ENCODE measurements around the gene HIPK3. TPM values are rescaled to one million over a fixed set of nuclear protein-coding genes. Genes with fewer than 3 reads are reported as not detected.

Gene HIPK3
- total and polyA plus RNA-seq, 9 of the 15 experiments (the other 6 are each of a cell fraction or from before 2014, with no cell fraction given), result 2.3 to 19.6 (median 7.5) TPM

DNA sequence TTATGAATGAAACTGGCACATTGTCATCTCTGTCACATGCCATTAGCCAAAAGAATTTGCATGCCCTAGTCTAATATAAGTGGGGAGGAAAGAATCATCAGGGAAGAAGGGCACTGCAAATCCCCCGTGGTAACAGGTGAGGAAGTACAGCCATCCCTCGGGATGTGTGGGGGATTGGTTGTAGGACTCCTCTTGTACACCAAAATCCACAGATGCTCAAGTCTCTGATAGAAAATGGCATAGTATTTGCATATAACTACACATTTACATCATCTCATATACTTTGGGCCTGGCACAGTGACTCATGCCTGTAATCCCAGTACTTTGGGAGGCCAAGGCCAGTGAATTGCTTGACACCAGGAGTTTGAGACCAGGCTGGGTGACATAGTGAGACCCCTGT is 109.7 kb downstream of the HIPK3 start:
- Histone ChIP-seq H4K20me1 (replicated peaks; ENCODE audit: control insufficient read depth, insufficient read depth, low read length) (no peaks in the 10 kb centered on the region), H3K4me2 (ENCODE audit: insufficient read depth, low read length) (no peak overlapping the region), H3K27ac (ENCODE audit: extremely low read depth, low read depth, low read length) (no peak overlapping the region), H3K9ac (ENCODE audit: insufficient read depth in 1 of 2, low read depth in 2 of 2, low read length in 2 of 2) (no peak overlapping the region), H3K9me3 (replicated peaks; ENCODE audit: control insufficient read depth, insufficient read depth, low read depth, low read length) (no peaks in the 10 kb centered on the region), H2AFZ (ENCODE audit: low read depth, low read length) (no peak overlapping the region), H3K36me3 (ENCODE audit: control insufficient read depth, insufficient read depth, low read length) (no peaks in the 10 kb centered on the region), H3K4me3 (no peak overlapping the region), H3K27me3 (ENCODE audit: control insufficient read depth in 2 of 2, insufficient read depth in 2 of 2, low read length in 2 of 2) (no peaks in the 10 kb centered on the region; a peak in 5 of 5 replicates), H3K9me1 (ENCODE audit: control insufficient read depth, insufficient read depth, low read length) (no peaks in the 10 kb centered on the region), H3K4me1 (replicated peaks in 1 of 2; ENCODE audit: control insufficient read depth in 2 of 2, insufficient read depth in 2 of 2, low read length in 2 of 2) (no peaks in the 10 kb centered on the region; a peak in 1 of 5 replicates), H3K79me2 (ENCODE audit: control insufficient read depth, insufficient read depth, low read length) (no peaks in the 10 kb centered on the region)
- intact Hi-C loops (cut with micrococcal nuclease), result no loop called here
- in situ Hi-C loops (cut with MboI), result loop anchor here (10.0 kb wide), 1 partner anchor 458 kb away; no protein-coding TSS in a partner anchor
- ChIA-PET POLR2A (interaction anchor here (0.6 kb wide), 1 partner anchor 15 kb away, joined by 3 read pairs; no protein-coding TSS in a partner anchor), CTCF (ENCODE audit: low intra/inter-chr PET ratio) (no interaction called here)
- TF ChIP-seq TAF9B (IDR thresholded peaks at IDR 0.05; ENCODE audit: partially characterized antibody), result no peak
- no peak for TF ChIP-seq NFE2 (IDR thresholded peaks at IDR 0.05; ENCODE audit: low read depth)
- TF ChIP-seq RBM22 (IDR thresholded peaks at IDR 0.05; ENCODE audit: low read depth, low read length, poor library complexity, severe bottlenecking), result no peak
- TF ChIP-seq BACH1 (tag; IDR thresholded peaks at IDR 0.05), result no peak
- TF ChIP-seq BRD4 (IDR thresholded peaks at IDR 0.05), result no peak
- no peak for TF ChIP-seq CC2D1A (IDR thresholded peaks at IDR 0.05)
- no peak for TF ChIP-seq ESRRB (CRISPR knock-in tag; IDR thresholded peaks at IDR 0.05; ENCODE audit: borderline replicate concordance)
- no peak for TF ChIP-seq CBX2 (IDR thresholded peaks at IDR 0.05; ENCODE audit: insufficient read depth, low read length, poor library complexity, severe bottlenecking)
- TF ChIP-seq ZNF224 (CRISPR knock-in tag; IDR thresholded peaks at IDR 0.05), result no peak
- TF ChIP-seq ZNF134 (CRISPR knock-in tag; conservative IDR thresholded peaks at IDR 0.05), result no peak
- TF ChIP-seq, protein P1, sequence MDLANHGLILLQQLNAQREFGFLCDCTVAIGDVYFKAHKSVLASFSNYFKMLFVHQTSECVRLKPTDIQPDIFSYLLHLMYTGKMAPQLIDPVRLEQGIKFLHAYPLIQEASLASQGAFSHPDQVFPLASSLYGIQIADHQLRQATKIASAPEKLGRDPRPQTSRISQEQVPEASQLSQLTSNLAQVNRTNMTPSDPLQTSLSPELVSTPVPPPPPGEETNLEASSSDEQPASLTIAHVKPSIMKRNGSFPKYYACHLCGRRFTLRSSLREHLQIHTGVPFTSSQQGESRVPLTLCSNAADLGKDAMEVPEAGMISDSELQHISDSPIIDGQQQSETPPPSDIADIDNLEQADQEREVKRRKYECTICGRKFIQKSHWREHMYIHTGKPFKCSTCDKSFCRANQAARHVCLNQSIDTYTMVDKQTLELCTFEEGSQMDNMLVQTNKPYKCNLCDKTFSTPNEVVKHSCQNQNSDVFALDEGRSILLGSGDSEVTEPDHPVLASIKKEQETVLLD (IDR thresholded peaks at IDR 0.05), result no peak
- no peak for TF ChIP-seq HNRNPLL (IDR thresholded peaks at IDR 0.05; ENCODE audit: low read depth, low read length, poor library complexity, severe bottlenecking)
- TF ChIP-seq SIN3B (IDR thresholded peaks at IDR 0.05; ENCODE audit: low read depth), result no peak
- TF ChIP-seq, protein P2, sequence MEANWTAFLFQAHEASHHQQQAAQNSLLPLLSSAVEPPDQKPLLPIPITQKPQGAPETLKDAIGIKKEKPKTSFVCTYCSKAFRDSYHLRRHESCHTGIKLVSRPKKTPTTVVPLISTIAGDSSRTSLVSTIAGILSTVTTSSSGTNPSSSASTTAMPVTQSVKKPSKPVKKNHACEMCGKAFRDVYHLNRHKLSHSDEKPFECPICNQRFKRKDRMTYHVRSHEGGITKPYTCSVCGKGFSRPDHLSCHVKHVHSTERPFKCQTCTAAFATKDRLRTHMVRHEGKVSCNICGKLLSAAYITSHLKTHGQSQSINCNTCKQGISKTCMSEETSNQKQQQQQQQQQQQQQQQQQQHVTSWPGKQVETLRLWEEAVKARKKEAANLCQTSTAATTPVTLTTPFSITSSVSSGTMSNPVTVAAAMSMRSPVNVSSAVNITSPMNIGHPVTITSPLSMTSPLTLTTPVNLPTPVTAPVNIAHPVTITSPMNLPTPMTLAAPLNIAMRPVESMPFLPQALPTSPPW (CRISPR knock-in tag; IDR thresholded peaks at IDR 0.05), result no peak
- TF ChIP-seq, protein P3, sequence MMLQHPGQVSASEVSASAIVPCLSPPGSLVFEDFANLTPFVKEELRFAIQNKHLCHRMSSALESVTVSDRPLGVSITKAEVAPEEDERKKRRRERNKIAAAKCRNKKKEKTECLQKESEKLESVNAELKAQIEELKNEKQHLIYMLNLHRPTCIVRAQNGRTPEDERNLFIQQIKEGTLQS (IDR thresholded peaks at IDR 0.05), result no peak
- TF ChIP-seq, protein P3 (CRISPR knock-in tag; conservative IDR thresholded peaks at IDR 0.05), result no peak
- no peak for TF ChIP-seq STAG1 (CRISPR knock-in tag; IDR thresholded peaks at IDR 0.05; ENCODE audit: borderline replicate concordance)
- no peak for FAIRE-seq
- BruUV-seq (replicated peaks), result no TSS peak
- 0% methylated on average over 2 of the region's 2 CpGs for WGBS (ENCODE audit: insufficient coverage, low coverage, missing lambda C conversion rate)
- DNase-seq (ENCODE audit: extremely low read depth in 1 of 4, low spot score in 3 of 4), result no peak
- ATAC-seq, result no peak
